ENCODE results near the gene COX5B. TPM values are rescaled to one million over a fixed set of nuclear protein-coding genes. Genes with fewer than 3 reads are reported as not detected.

Gene COX5B
- total RNA-seq, 4 donors from 2014 or later: 104 to 1,249 (median 289) TPM

GRCh38 chr2:97695744-97696143, 49.9 kb downstream of the COX5B start:
- DNase-seq: no peak
- Histone ChIP-seq H3K4me3 (no peak overlapping the region), H3K27ac (no peak overlapping the region), H3K36me3 (no peaks in the 10 kb centered on the region), H3K27me3 (no peaks in the 10 kb centered on the region), H3K4me1 (no peaks in the 10 kb centered on the region), H3K9me3 (no peaks in the 10 kb centered on the region)
- intact Hi-C loops (cut with DNase I; ENCODE audit: low total_unique reads): no loop called here
- no peak for TF ChIP-seq CTCF (IDR thresholded peaks at IDR 0.05)
- TF ChIP-seq POLR2A (IDR thresholded peaks at IDR 0.05): no peak

- H3K4me1 ChIP-seq: no peaks in the 10 kb centered on the region
- intact Hi-C loops (cut with DNase I; ENCODE audit: low total_unique reads): no loop called here
- peak; percentile 86 to 89 for DNase-seq
- no peaks in the 10 kb centered on the region for H3K27me3 ChIP-seq
- TF ChIP-seq POLR2A (IDR thresholded peaks at IDR 0.05): no peak
- TF ChIP-seq CTCF (IDR thresholded peaks at IDR 0.05): peak; percentile 92 to 98 (median 94)
- H3K36me3 ChIP-seq: no peaks in the 10 kb centered on the region
- no peaks in the 10 kb centered on the region for H3K9me3 ChIP-seq
- H3K27ac ChIP-seq: peak overlapping the region in 1 of 2 donors; percentile 25
- H3K4me3 ChIP-seq: no peak overlapping the region
These were observed 51.7 kb downstream of the COX5B start for GRCh38 chr2:97697252-97698235.

Small RNAs within 50 kb of the gene (small RNA-seq; reads per million reads assigned to genes)
- gene RNU4-8P: not detected

Other genes with a start within 250 kb of the COX5B start
- 100 to 1,000 TPM in 1 of 4 donors, 10 to 100 TPM in 3; 47.4 to 214 (median 77.3) TPM for gene ANKRD36B, start 56.2 kb upstream of the COX5B start, total RNA-seq
- gene ACTR1B, start 18.0 kb downstream of the COX5B start, total RNA-seq: 10 to 100 TPM; 33.2 to 91.2 (median 69.3) TPM
- gene C2orf92, start 23.7 kb downstream of the COX5B start, total RNA-seq: 10 to 100 TPM in 3 of 4 donors, 1 to 10 TPM in 1; 5.4 to 17.9 (median 14.0) TPM
- 10 to 100 TPM in 1 of 4 donors, 1 to 10 TPM in 3; 3.3 to 11.2 (median 5.1) TPM for gene ZAP70, start 67.5 kb downstream of the COX5B start, total RNA-seq

Data from uterus (tissue), 4 donors.